Thymus (tissue), 11 donors: Measurements from ENCODE around the gene LRRC14B. TPM values are rescaled to one million over a fixed set of nuclear protein-coding genes. Genes with fewer than 3 reads are reported as not detected.
"Not testable (repeated sequence)": the region's sequence is repeated elsewhere in the genome, so short reads cannot be mapped to it uniquely, and the experiment has no call there.

Experiments
- DNase-seq, 9 donors: peaks; one replicate each; pipeline ENCODE4 v3.0.0-alpha.2; 2013; ENCODE audit warnings: low spot score in 9 of 9, low read depth in 6 of 9, missing footprints in 1 of 9
- H3K27ac ChIP-seq, 2 donors: one replicate each; pipeline ENCODE4 v1.5.1; 2013; ENCODE audit warnings: control low read depth in 1 of 2, low read depth in 1 of 2, low read length in 1 of 2, mild to moderate bottlenecking in 1 of 2, moderate library complexity in 1 of 2
- H3K27me3 ChIP-seq, 2 donors: one replicate each; pipeline ENCODE4 v1.5.1; 2013; ENCODE audit warnings: low read length in 1 of 2; ENCODE audit not compliant: control insufficient read depth in 2 of 2, insufficient read depth in 1 of 2
- H3K36me3 ChIP-seq, 2 donors: one replicate each; pipeline ENCODE4 v1.5.1; 2013; ENCODE audit warnings: low read length in 1 of 2, mild to moderate bottlenecking in 1 of 2, moderate library complexity in 1 of 2; ENCODE audit not compliant: control insufficient read depth in 2 of 2, insufficient read depth in 2 of 2
- H3K4me1 ChIP-seq, 2 donors: one replicate each; pipeline ENCODE4 v1.5.1; 2013; ENCODE audit warnings: low read length in 2 of 2; ENCODE audit not compliant: control insufficient read depth in 2 of 2, insufficient read depth in 2 of 2
- H3K4me3 ChIP-seq, 2 donors: one replicate each; pipeline ENCODE4 v1.5.1; 2013; ENCODE audit warnings: low read length in 2 of 2, control low read depth in 1 of 2, mild to moderate bottlenecking in 1 of 2
- H3K9me3 ChIP-seq, 2 donors: one replicate each; pipeline ENCODE4 v1.5.1; 2013; ENCODE audit warnings: low read length in 1 of 2, mild to moderate bottlenecking in 1 of 2; ENCODE audit not compliant: control insufficient read depth in 2 of 2, insufficient read depth in 1 of 2
- whole genome bisulfite sequencing: extraction: QIAGEN DNeasy Blood & Tissue Kit; methylation state at CpG from one replicate; pipeline ENCODE4 v1.1.7; 2013; 5-methylcytosine and 5-hydroxymethylcytosine counted together
- polyA plus RNA-seq: library from polyadenylated mRNA; stranded (reverse); fragments of 200-250 nt; gene quantifications from one replicate; pipeline ENCODE4 v1.2.3, GENCODE V29; 2013
- total RNA-seq: library from RNA; stranded (reverse); fragments of 120-200 nt; gene quantifications from one replicate; pipeline ENCODE4 v1.2.4, GENCODE V29; 2013
- donor health status: healthy.

The LRRC14B gene
- total and polyA plus RNA-seq, 2 donors, result 0.02 to 0.90 TPM

GRCh38 chr5:231661-232060 lies 40.4 kb downstream of the LRRC14B start:
- Histone ChIP-seq H3K9me3 (no peaks in the 10 kb centered on the region), H3K4me1 (no peaks in the 10 kb centered on the region), H3K4me3 (no peak overlapping the region), H3K27me3 (no peaks in the 10 kb centered on the region), H3K27ac (no peak overlapping the region), H3K36me3 (peaks cover 65 to 77% of the 10 kb centered on the region in 2 donors)
- DNase-seq, result no peak
- 91% methylated on average over 13 of the region's 13 CpGs for WGBS

GRCh38 chr5:233426-233825 lies 42.1 kb downstream of the LRRC14B start:
- DNase-seq, result not testable (repeated sequence)
- peaks cover 59 to 69% of the 10 kb centered on the region in 2 donors for H3K36me3 ChIP-seq
- WGBS, result 98% methylated on average over 20 of the region's 20 CpGs

GRCh38 chr5:234450-234849 lies 43.2 kb downstream of the LRRC14B start:
- DNase-seq, result no peak
- WGBS, result 88% methylated on average over 8 of the region's 8 CpGs
- no peaks in the 10 kb centered on the region for H3K4me1 ChIP-seq
- no peak overlapping the region for H3K27ac ChIP-seq
- H3K36me3 ChIP-seq, result peaks cover 60 to 65% of the 10 kb centered on the region in 2 donors
- H3K27me3 ChIP-seq, result no peaks in the 10 kb centered on the region
- no peak overlapping the region for H3K4me3 ChIP-seq
- no peaks in the 10 kb centered on the region for H3K9me3 ChIP-seq

More at GRCh38 chr5:233426-233825, 42.1 kb downstream of the LRRC14B start:
- H3K4me3 ChIP-seq, H3K9me3 ChIP-seq, H3K4me1 ChIP-seq, H3K27ac ChIP-seq, H3K27me3 ChIP-seq: not testable (repeated sequence)

GRCh38 chr5:235527-235926 lies 44.2 kb downstream of the LRRC14B start:
- peaks cover 64 to 67% of the 10 kb centered on the region in 2 donors for H3K36me3 ChIP-seq
- 97% methylated on average over 7 of the region's 9 CpGs for WGBS
- H3K27ac ChIP-seq, H3K4me1 ChIP-seq, H3K4me3 ChIP-seq, DNase-seq, H3K27me3 ChIP-seq, H3K9me3 ChIP-seq: not testable (repeated sequence)

DNA sequence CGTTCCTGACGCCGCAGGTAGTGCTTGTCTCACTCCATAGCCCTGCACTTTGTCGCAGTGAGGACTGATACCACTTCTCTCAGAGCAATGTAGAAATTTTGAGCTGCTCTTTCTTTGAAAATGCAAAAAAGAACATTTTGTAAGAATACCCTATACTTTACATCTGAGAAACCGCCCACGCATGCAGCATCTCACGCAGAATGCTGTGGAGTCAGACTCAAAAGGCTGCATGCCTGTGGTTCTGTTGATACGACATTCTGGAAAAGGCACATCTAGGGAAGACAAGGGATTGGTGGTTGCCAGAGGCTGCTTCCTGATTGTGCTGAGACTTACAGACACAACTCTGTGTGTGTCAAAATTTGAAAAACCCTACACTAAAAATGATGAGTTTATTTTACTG lies 46.6 kb downstream of the LRRC14B start:
- not testable (repeated sequence) for DNase-seq, H3K4me3 ChIP-seq, H3K9me3 ChIP-seq, H3K27me3 ChIP-seq, H3K4me1 ChIP-seq, H3K27ac ChIP-seq
- 95% methylated on average over 8 of the region's 8 CpGs for WGBS
- peaks cover 65 to 66% of the 10 kb centered on the region in 2 donors for H3K36me3 ChIP-seq

GRCh38 chr5:240550-240949 lies 49.3 kb downstream of the LRRC14B start:
- not testable (repeated sequence) for DNase-seq, H3K9me3 ChIP-seq
- WGBS, result 98% methylated on average over 7 of the region's 7 CpGs

GRCh38 chr5:241045-241669 lies 49.9 kb downstream of the LRRC14B start:
- DNase-seq, result not testable (repeated sequence)
- WGBS, result 93% methylated on average over 13 of the region's 13 CpGs
- peaks cover 50 to 52% of the 10 kb centered on the region in 2 donors for H3K36me3 ChIP-seq

More at GRCh38 chr5:240550-240949, 49.3 kb downstream of the LRRC14B start:
- H3K4me3 ChIP-seq, H3K27ac ChIP-seq, H3K4me1 ChIP-seq, H3K27me3 ChIP-seq: not testable (repeated sequence)
- H3K36me3 ChIP-seq, result peaks cover 51 to 53% of the 10 kb centered on the region in 2 donors

DNA sequence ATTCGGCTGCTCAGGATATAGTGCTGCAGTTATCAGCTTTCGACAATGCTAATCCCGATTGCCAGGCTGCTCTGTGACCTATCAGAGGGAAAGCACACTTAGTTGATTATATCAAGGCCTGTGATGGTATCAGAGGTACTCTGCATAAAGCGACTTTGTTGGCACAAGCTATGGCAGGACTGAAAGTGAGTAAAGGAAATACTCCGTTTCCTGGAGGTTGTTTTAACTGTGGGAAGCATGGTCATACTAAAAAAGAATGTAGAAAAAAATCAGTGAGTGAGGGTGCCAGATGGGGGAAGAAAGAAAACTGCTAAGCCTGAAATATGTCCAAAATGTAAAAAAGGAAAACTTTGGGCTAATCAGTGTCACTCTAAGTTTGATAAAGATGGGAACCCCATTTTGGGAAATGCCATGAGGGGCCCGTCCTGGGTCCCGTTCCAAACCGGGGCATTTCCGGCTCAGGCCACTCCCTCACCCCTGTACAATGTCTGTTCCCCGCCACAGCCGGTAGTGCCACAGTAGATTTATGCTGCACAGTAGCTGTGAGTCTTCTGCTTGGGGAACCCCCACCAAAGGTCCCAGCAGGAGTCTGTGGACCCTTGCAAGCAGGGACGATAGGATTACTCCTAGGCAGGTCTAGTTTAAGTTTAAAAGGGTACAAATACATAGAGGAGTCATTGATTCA lies 52.5 kb downstream of the LRRC14B start:
- not testable (repeated sequence) for H3K4me1 ChIP-seq, H3K27me3 ChIP-seq, H3K27ac ChIP-seq, H3K9me3 ChIP-seq, H3K4me3 ChIP-seq, DNase-seq
- WGBS, result 29% methylated on average over 12 of the region's 12 CpGs
- H3K36me3 ChIP-seq, result peaks cover 45 to 53% of the 10 kb centered on the region in 2 donors

More at GRCh38 chr5:241045-241669, 49.9 kb downstream of the LRRC14B start:
- not testable (repeated sequence) for H3K4me1 ChIP-seq, H3K9me3 ChIP-seq, H3K27me3 ChIP-seq, H3K4me3 ChIP-seq, H3K27ac ChIP-seq

- peaks cover 35 to 39% of the 10 kb centered on the region in 2 donors for H3K36me3 ChIP-seq
- DNase-seq, H3K27me3 ChIP-seq, H3K4me3 ChIP-seq, H3K27ac ChIP-seq, H3K4me1 ChIP-seq, H3K9me3 ChIP-seq: not testable (repeated sequence)
- 99% methylated on average over 5 of the region's 5 CpGs for WGBS
Measured at GRCh38 chr5:245717-246116, 54.4 kb downstream of the LRRC14B start.
